Smooth muscle cell (in vitro differentiated cells): Measurements from ENCODE around the gene MATK. TPM values are rescaled to one million over a fixed set of nuclear protein-coding genes. Genes with fewer than 3 reads are reported as not detected.

ENCODE experiments used
- DNase-seq: peaks from one replicate; lab custom pipeline; 2025; ENCODE audit not compliant: unreplicated experiment; lab: John Stamatoyannopoulos, UW
- H2AFZ ChIP-seq: fragments of 200-600 bp; sonication (generic); 2 replicates; pipeline ENCODE4 v1.6.0; 2016; ENCODE audit warnings: antibody characterized with exemption, low read depth, mild to moderate bottlenecking
- H3F3A ChIP-seq: fragments of 200-600 bp; sonication (generic); 2 replicates; pipeline ENCODE4 v1.6.0; 2017; ENCODE audit warnings: antibody characterized with exemption, low read depth
- H3K27ac ChIP-seq: fragments of 200-600 bp; sonication (generic); 2 replicates; pipeline ENCODE4 v1.5.1; 2016; ENCODE audit warnings: low read depth, mild to moderate bottlenecking
- H3K27me3 ChIP-seq: fragments of 200-600 bp; sonication (generic); 2 replicates; pipeline ENCODE4 v1.6.1; 2016; ENCODE audit warnings: low read depth, mild to moderate bottlenecking
- H3K36me3 ChIP-seq: fragments of 200-600 bp; sonication (generic); 2 replicates; pipeline ENCODE4 v1.5.1; 2016; ENCODE audit warnings: low read depth
- H3K4me1 ChIP-seq: fragments of 200-600 bp; sonication (generic); 2 replicates; pipeline ENCODE4 v1.5.1; 2016; ENCODE audit warnings: low read depth
- H3K4me2 ChIP-seq: fragments of 200-600 bp; sonication (generic); 2 replicates; pipeline ENCODE4 v1.6.0; 2016; ENCODE audit warnings: mild to moderate bottlenecking
- H3K4me3 ChIP-seq: fragments of 200-600 bp; sonication (generic); 2 replicates; pipeline ENCODE4 v1.5.1; 2016; ENCODE audit warnings: mild to moderate bottlenecking
- H3K79me2 ChIP-seq: fragments of 200-600 bp; sonication (generic); 2 replicates; pipeline ENCODE4 v1.6.0; 2016; ENCODE audit warnings: low read depth, mild to moderate bottlenecking
- H3K9ac ChIP-seq: fragments of 200-600 bp; sonication (generic); 2 replicates; pipeline ENCODE4 v1.6.0; 2016; ENCODE audit warnings: low read depth
- H3K9me3 ChIP-seq: fragments of 200-600 bp; sonication (generic); replicated peaks from 2 replicates; pipeline ENCODE4 v1.5.1; 2016; ENCODE audit warnings: low read depth
- H4K20me1 ChIP-seq: fragments of 200-600 bp; sonication (generic); 2 replicates; pipeline ENCODE4 v1.6.0; 2016; ENCODE audit warnings: low read depth
- WGBS: methylation state at CpG from one replicate; pipeline ENCODE4 v1.1.7; 2016; ENCODE audit warnings: low lambda C conversion rate; 5-methylcytosine and 5-hydroxymethylcytosine counted together
- polyA plus RNA-seq: library from polyadenylated mRNA; unstranded; fragments of >200 nt; fragmentation: Nextera tagmentation; extraction: Ambion mirVana; gene quantifications from 2 replicates; pipeline ENCODE4 v1.2.1, GENCODE V29; 2016
- total RNA-seq: library from RNA; depleted of rRNA; stranded (reverse); fragments of >200 nt; gene quantifications from 2 replicates; pipeline ENCODE4 v1.2.3, GENCODE V29; 2014
- TF ChIP-seq, protein P1 (sequence below): fragments of 200-600 bp; sonication (generic); IDR thresholded peaks from 2 replicates; pipeline ENCODE4 v1.5.1; 2017; ENCODE audit warnings: borderline replicate concordance, mild to moderate bottlenecking, antibody characterized with exemption; ENCODE audit not compliant: insufficient read depth, poor library complexity, severe bottlenecking

MATK gene
- total and polyA plus RNA-seq, 2 experiments from 2014 or later, result not detected

- Histone ChIP-seq H3K27ac (no peak overlapping the region), H3K79me2 (no peaks in the 10 kb centered on the region), H3K4me3 (no peak overlapping the region), H3K4me2 (no peak overlapping the region), H3K9me3 (no peaks in the 10 kb centered on the region), H3K9ac (no peak overlapping the region), H4K20me1 (no peaks in the 10 kb centered on the region), H3K27me3 (no peaks in the 10 kb centered on the region), H3K36me3 (no peaks in the 10 kb centered on the region), H3K4me1 (no peaks in the 10 kb centered on the region), H2AFZ (no peak overlapping the region), H3F3A (no peaks in the 10 kb centered on the region)
- DNase-seq, result no peak
- 87% methylated on average over 37 of the region's 45 CpGs for WGBS
- TF ChIP-seq, protein P1, sequence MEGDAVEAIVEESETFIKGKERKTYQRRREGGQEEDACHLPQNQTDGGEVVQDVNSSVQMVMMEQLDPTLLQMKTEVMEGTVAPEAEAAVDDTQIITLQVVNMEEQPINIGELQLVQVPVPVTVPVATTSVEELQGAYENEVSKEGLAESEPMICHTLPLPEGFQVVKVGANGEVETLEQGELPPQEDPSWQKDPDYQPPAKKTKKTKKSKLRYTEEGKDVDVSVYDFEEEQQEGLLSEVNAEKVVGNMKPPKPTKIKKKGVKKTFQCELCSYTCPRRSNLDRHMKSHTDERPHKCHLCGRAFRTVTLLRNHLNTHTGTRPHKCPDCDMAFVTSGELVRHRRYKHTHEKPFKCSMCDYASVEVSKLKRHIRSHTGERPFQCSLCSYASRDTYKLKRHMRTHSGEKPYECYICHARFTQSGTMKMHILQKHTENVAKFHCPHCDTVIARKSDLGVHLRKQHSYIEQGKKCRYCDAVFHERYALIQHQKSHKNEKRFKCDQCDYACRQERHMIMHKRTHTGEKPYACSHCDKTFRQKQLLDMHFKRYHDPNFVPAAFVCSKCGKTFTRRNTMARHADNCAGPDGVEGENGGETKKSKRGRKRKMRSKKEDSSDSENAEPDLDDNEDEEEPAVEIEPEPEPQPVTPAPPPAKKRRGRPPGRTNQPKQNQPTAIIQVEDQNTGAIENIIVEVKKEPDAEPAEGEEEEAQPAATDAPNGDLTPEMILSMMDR, result no peak
Measured at GRCh38 chr19:3830621-3831589, 44.7 kb upstream of the MATK start.

DNA sequence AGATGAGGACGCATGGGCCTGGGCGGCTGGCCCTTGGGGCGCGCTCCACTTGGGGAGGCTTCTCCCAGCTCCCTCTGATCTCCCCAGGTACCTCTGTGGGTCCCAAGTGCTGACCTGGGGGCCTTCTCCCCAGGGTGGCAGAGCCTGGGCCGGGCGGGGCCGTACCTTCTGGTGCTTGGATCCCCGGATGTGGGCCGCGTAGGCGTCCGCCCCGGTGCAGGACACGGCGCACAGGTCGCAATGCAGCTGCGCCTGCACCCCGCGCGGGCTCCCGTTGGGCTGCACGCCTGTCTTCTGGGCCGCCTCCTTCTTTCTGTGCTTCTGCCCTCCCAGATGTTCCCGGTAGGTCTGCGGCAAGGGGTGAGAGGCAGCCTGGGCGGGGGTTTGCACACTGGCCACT is 41.1 kb upstream of the MATK start:
- Histone ChIP-seq H3K27ac (no peak overlapping the region), H3K4me3 (no peak overlapping the region), H2AFZ (no peak overlapping the region), H3K9ac (no peak overlapping the region), H3K4me1 (no peaks in the 10 kb centered on the region), H3K36me3 (no peaks in the 10 kb centered on the region), H4K20me1 (no peaks in the 10 kb centered on the region), H3K9me3 (no peaks in the 10 kb centered on the region), H3K79me2 (no peaks in the 10 kb centered on the region), H3K27me3 (no peaks in the 10 kb centered on the region), H3F3A (no peaks in the 10 kb centered on the region), H3K4me2 (no peak overlapping the region)
- DNase-seq, result no peak
- WGBS, result 97% methylated on average over 24 of the region's 26 CpGs
- TF ChIP-seq, protein P1, result no peak

GRCh38 chr19:3826163-3826562 is 40.0 kb upstream of the MATK start:
- no peaks in the 10 kb centered on the region for H3K9me3 ChIP-seq
- no peaks in the 10 kb centered on the region for H3K79me2 ChIP-seq
- no peak overlapping the region for H3K9ac ChIP-seq
- no peak for DNase-seq
- no peak overlapping the region for H3K27ac ChIP-seq
- TF ChIP-seq, protein P1, result no peak
- no peaks in the 10 kb centered on the region for H3K36me3 ChIP-seq
- H3K4me2 ChIP-seq, result no peak overlapping the region
- 64% methylated on average over 11 of the region's 12 CpGs for WGBS
- H3F3A ChIP-seq, result no peaks in the 10 kb centered on the region
- H4K20me1 ChIP-seq, result no peaks in the 10 kb centered on the region
- no peaks in the 10 kb centered on the region for H3K27me3 ChIP-seq
- H3K4me3 ChIP-seq, result no peak overlapping the region
- H2AFZ ChIP-seq, result no peak overlapping the region
- no peaks in the 10 kb centered on the region for H3K4me1 ChIP-seq
